ENCODE data around the gene NHERF1.

Gene NHERF1

DNA sequence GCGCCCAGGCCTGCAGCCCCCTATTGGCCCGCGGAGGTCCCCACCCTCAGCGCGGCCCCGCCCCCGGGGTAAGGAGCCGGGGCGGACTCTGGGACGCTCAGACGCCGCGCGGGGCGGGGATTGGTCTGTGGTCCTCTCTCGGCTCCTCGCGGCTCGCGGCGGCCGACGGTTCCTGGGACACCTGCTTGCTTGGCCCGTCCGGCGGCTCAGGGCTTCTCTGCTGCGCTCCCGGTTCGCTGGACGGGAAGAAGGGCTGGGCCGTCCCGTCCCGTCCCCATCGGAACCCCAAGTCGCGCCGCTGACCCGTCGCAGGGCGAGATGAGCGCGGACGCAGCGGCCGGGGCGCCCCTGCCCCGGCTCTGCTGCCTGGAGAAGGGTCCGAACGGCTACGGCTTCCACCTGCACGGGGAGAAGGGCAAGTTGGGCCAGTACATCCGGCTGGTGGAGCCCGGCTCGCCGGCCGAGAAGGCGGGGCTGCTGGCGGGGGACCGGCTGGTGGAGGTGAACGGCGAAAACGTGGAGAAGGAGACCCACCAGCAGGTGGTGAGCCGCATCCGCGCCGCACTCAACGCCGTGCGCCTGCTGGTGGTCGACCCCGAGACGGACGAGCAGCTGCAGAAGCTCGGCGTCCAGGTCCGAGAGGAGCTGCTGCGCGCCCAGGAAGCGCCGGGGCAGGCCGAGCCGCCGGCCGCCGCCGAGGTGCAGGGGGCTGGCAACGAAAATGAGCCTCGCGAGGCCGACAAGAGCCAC is at the start of gene NHERF1:
Gene NHERF1, plus strand, starts transcription at position 100 of the 750 bp plus-strand sequence. Its CDS starts 219 bp downstream, at position 319.
- DNase-seq (ENCODE audit: low read depth), result peak; percentile 79

DNA sequence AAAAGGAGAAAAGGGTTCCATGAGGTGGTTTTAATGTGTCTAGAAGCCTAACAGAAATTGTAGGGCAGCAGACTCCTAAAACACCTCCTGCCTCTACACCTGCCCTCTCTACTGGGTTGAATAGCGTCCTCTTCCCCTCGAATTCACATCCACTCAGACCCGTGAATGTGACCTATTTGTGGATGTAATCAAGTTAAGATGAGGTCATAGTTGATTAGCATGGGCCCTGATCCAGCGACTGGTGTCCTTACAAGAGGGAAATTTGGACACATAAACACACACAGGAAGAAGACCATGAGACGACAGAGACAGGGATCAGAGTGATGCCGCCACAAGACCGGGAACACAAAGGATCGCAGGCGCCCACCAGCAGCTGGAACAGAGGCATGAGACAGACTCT is 49.2 kb upstream of the NHERF1 start:
- no peak for DNase-seq (ENCODE audit: low read depth)

DNA sequence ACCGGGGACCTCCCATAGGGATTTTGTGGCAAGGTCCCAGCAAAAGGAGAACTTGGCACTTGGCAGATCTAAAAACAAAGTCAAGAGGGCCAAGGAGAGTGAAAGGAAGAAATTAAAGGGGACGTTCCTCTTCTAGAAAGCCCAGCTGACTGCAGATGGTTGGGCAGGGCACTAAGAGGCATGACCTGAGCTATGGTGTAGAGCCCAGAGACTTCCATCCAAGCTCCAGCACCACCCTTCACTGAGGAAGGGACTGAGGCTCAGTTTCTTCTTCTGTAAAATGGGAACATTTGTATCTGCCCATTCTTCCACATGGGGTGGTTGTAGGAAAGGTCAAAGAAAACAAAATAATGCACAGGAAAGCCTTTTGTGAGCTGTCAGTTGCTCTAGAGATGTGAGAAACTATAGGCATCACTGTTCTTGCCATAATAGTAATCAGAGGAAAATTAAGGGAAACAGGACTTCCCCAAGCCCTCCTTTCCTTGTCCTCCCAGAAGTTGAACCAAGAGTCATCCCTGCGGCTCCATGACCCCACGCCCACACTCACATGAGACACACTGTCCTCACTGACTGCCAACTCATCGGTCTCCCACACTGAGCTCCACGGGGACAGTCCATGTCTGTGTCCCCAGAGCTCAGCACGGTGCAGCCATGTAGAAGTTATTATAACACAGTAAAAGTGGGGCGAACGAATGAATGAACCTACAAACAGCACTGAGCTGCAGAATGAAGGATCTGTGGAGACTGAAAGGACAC is 46.1 kb upstream of the NHERF1 start:
- DNase-seq (ENCODE audit: low read depth), result no peak

DNA sequence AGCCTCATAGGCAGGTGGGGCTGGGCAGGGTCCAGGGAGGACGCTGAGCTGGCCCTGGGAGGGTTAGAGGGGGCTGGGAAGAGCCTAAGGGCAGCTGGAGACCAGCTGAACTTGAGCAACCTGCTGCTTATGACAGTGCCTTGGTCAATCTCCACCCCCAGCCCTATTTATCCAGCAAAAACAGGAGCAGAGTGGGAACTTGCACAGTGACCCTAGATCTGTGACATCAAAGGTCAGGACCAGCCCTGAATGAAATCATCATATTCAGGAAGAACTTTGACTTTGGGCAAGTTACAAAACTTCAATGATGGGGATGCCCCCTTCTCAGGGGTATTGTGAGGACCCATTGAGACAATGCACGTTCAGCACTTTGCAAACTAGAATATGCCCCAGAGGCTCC is 45.1 kb upstream of the NHERF1 start:
- no peak for DNase-seq (ENCODE audit: low read depth)

DNA sequence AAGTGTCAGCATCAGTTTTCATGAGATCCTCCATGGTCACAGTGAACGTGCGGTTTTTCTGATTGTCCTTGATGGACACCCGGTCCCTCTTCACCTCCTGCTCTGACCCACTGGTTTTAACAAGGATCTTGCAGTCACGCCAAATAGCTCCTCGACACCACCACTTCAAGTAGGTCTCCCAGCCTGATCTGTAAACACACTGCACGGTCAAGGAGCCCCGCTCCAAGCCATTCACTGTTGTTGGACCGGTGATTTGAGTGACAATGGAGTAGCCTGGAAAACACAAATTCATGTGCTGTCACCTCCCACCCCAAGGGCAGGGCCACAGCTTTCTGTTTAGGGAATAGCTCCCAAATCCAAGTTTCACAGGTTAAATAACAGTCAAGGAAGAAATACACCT is 43.9 kb upstream of the NHERF1 start:
- DNase-seq (ENCODE audit: low read depth), result no peak

DNA sequence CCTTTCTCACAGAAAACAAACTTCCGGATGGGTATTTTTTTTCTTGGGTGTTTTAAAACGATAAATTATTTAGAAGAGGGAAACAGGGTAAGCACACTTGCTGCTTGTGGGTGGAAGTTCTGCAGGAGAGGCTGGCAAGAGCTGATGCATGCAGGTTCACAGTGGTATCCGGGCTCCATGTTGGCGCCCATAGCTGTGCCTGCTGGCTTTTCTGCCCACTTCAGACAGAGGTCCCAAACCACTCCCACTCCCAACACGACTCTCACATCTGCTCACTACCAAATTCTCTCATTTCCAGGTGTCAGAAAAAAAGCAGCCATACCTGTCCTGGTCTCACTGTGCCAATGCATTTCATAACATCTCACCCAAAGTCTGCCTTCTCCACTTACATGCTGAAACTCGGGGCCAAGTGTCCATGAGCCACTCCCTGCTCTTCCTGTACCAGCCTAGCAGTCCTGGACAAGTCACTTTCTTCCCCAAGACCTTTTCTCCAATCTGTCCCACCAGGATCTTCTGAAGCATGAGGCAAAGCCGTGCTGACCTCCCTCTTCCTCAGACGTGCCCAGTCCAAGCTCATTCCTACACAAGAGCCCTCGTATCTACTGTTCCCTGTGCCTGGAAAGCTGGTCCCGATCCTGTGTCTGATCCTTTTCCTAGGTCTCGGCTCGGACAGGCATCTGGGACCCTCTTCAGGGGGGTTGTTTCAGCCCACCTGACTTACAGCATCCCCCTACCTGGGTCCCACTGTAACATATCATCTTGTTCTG is 37.2 kb upstream of the NHERF1 start:
- DNase-seq (ENCODE audit: low read depth), result no peak

DNA sequence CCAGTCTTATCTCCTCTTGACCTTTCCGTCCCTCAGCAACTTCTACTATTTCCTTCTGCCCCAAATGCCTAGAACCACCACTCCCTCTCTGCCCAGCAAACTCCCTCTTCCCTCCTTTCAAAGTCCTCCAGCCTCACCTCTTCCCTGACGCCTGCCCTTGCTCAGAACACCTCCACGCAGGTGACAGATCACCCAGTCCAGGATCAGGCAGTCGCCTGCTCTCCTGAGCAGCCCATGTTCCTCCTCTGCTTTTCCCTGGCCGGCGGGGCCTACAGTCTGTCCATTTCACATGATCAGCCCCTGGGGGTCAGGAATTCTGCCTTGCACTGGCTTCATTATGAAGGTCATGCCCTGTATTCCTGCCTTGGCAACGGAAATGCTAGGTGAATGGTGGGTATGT is 36.1 kb upstream of the NHERF1 start:
- DNase-seq (ENCODE audit: low read depth), result no peak

DNA sequence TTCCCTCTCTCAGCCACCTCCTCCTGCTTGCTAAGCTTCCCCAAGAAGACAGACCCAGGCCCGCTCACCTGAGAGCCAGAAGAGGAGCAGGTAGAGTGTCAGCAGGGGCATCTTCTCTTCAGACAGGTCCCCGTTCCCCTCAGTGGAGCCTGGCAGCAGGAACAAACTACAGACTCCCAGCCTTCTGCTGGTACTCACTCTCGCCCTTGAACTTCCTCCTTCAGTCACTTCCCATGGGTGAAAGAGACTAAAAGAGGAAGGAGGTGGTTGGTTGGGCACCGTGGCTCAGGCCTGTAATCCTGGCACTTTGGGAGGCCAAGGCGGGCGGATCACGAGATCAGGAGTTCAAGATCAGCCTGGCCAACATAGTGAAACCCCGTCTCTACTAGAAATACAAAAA is 35.7 kb upstream of the NHERF1 start, which contains the start of gene CD300LF:
Gene CD300LF, minus strand, starts transcription at position 168 of the 400 bp plus-strand sequence. Its CDS starts 57 bp downstream, at position 111.
- no peak for DNase-seq (ENCODE audit: low read depth)

DNA sequence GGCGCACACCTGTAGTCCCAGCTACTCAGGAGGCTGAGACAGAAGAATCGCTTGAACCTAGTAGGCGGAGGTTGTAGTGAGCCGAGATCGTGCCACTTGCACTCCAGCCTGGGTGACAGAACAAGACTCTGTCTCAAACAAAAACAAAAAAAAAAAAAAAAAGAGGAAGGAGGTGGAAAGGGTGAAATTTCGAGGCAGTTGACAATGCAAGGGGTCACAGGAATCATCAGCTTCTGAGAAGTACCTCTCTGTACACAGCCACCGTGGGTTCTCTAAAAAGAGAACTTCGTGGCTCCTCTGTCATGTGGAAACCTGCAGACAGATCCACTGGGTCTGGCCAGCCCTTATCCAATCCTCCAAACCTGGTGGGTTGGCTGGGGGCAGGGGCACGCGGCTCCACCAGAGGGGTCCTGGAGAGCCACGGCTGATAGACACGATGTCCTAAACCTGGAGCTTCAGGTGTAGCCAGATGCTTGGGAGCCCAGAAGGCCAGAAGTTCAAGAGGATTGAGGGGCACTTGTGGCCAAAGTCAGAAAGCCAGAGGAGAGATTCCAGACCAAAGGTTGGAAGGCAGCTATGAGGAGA is 35.2 kb upstream of the NHERF1 start:
- no peak for DNase-seq (ENCODE audit: low read depth)

DNA sequence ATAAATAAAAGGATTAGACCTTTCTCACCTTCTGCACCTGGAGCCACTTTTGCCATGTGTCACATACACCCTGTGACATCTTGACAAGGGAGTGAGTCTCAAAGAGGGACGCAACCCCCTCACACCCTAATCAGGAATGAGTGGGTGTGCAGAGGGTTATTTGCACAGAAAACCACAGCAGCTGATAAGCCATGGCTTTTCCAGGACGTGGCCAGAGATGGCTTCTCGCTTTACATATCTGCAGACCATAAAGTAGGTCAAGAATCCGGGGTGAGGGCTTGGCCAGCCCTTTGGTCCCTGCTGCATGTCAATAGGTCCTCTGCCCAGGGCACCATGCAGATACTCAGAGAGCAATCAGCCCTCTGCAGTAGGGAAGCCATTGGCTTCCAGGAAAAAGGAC is 33.3 kb upstream of the NHERF1 start:
- DNase-seq (ENCODE audit: low read depth), result no peak

DNA sequence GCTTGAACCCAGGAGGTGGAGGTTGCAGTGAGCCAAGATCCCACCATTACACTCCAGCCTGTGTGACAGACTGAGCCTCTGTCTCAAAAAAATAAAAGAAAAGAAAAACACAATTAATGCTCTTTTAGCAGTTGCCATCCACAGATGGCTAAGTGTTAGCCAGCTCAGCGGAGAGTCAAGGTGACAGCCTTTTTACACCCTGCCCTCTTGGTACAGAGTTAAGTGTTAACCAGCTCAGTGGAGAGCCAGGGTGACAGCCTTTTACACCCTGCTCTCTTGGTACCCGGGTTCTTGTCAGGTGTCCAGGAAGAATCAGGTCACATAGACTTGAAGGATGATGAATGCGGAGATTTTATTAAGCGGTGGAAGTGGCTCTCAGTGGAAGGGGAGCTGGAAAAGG is 27.9 kb upstream of the NHERF1 start:
- no peak for DNase-seq (ENCODE audit: low read depth)

DNA sequence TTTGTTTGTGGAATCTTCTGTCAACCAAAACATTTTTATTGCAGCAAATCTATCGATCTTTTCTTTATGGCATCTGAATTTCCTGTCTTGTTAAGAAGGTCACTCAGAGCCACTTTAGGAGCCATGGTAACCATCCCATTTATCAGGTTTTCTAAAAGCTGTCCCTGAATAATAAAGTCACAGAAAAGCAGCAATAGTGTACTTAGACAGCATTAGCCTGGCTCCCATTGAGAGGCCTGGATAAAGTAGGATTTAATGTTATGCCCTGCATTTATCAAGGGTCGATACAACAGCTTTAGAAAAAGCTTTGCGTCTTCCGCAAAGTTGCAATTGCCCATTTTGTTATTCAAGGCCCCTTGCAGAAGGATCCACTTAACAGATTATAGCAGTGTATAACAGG is 25.6 kb upstream of the NHERF1 start:
- DNase-seq (ENCODE audit: low read depth), result no peak

DNA sequence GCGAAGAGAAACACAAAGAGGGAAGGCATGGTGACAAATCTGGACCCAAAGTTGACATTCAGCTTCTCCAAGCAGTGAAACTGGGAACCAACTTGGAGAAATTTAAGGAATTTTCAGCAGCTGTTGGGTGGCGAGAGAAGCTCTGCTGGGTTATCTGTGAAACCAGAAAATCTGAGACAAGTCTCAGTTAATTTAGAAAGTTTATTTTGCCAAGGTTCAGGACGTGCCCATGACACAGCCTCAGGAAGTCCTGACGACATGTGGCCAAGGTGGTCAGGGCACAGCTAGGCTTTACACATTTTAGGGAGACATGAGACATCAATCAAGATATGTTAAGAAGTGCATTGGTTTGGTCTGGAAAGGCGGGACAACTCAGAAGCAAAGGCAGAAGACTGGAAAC is 24.5 kb upstream of the NHERF1 start:
- no peak for DNase-seq (ENCODE audit: low read depth)

DNA sequence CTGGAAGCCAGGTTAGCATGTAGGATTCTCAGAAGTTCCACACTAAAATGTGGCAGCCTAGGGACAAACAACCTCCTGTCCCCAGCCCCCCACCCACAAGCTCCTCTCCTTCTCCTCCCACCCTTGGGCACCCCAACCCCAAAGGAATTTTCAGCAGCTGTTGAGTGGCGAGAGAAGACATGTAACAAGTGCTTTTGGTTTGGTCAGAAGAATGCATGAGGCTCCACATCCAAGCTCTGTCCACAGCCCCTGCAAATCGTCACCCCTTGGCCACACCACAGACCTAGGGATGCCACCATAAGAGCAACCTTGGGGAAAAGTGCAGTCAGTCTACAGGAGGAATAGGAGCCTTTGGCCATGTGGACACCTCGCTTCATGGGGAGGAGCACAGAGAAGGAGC is 23.3 kb upstream of the NHERF1 start:
- DNase-seq (ENCODE audit: low read depth), result no peak

DNA sequence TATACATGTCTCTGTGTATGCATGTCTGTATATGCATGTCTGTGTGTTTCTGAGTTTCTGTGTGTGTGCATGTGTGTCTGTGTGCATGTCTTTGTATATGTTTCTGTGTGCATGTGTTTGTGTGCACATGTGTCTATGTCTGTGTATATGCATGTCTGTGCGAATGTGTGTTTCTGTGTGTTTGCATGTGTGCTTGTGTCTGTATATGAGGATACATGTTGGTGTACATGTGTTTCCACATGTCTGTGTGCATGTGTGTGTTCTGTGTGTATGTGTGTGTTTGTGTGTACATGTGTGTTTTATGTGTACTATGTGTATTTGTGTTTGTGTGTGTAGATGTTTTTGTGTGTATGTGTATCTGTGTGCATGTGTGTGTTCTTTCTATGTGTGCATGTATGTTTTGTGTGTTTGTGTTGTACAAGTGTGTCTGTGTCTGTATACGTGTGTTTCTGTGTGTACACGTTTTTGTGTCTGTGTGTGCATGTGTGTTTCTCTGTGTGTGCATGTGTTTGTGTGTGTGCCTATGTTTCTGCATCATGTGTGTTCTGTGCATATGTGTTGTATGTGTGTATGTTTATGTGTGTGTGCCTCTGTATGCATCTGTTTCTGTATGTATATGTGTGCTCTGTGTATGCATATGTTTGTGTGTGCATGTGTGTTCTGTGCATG is 20.3 kb upstream of the NHERF1 start:
- DNase-seq (ENCODE audit: low read depth), result no peak

DNA sequence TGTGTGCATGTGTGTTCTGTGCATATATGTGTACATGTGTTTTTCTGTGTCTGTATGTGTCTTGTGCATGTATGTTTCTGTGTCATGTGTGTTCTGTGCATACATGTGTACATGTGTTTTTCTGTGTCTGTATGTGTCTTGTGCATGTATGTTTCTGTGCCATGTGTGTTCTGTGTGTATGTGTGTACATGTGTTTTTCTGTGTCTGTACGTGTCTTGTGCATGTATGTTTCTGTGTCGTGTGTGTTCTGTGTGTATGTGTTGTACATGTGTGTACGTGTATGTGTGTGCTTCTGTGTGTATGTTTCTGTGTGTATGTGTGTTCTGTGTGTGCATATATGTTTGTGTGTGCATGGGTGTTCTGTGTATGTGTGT is 19.7 kb upstream of the NHERF1 start:
- DNase-seq (ENCODE audit: low read depth), result no peak

DNA sequence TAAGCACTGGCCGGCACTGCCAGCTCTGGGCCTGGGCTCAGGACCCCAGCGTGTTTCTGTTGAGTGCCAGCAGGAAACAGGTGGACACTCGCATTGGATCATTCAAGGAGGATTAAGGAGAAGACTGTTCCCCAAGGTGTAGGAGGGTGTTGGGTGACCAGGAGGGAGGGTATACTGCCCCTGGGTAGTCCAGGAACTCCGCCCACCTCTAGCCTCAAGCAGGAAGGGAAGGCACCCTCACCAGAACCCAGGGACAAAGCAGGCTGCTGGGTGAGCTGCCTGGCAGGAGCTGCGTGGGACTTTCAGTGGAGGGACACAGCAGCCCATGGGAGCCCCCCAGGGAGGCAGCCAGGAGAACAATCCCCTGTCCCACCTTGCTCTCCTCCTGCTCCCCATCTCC is 19.1 kb upstream of the NHERF1 start:
- DNase-seq (ENCODE audit: low read depth), result no peak

DNA sequence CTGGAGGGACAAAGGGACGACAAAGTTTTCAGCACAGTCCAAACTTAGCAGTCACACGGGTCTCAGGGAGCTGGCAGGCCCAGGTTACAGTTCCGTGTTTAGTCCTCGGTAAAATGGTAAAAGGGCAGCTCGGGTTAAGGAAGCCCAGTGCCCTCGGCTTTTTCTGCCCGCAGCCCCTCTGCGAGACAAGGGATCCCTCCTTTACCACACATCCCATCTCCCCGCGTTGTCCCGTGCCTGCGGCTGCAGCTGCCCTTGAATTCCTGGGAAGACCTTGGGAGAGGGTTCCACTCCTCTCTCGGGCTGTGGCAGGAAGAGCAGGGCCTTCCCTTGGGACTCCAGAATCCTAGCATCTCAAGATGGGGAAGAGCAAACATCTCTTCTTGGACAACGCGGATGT is 18.6 kb upstream of the NHERF1 start:
- no peak for DNase-seq (ENCODE audit: low read depth)

DNA sequence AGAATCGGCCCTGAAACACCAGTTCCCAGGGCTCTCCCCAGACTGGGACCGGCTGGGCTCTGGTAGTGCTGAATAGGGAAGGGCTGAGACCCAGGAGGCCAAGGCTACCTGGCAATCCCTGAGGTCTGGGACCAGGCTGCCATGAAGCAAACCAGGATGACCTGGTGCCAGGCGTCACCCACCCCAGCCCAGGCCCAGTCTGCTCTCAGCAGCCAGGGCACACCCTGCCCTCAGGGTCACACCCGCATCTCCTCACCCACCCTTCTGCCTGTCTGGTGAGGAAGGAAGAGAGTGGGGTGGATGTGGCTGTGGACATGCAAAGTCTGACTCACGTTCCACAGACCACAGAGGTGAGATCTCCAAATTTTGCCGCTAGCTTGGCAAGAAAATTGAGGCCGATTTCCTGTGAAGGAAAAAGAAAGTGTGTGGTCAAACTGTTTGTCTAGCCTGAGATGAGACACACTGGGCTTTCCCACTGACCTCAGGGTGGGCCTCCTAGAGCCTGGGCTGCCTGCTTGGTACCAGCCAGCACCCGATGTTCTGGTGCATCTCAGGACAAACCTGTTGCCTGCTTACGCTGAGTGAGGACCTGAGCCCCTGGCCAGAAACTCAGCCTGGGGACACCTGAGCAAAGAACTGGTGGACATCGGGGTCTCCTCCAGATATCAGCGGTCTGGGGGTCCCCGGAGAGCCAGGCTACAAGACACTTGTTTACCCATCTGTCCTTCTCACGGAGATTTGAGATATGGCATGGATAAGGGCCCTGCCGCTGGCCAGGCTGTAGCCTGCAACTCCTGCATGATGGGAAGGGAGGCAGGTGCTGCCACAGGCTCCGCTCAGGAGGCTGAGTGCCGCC is 17.7 kb upstream of the NHERF1 start:
- DNase-seq (ENCODE audit: low read depth), result peak; percentile 24

DNA sequence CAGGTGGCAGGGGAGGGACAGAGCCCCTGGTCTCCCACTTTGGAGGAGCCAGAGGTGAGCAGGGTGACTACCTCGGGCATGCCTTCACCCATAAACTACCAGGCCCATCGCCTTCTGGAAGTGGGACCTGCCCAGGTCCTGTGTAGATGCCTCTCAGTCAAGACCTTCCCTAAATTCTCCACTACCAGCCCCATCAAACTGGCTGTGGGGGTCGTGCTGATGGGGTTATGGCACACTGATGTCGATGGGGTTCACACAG is 17.2 kb upstream of the NHERF1 start:
- no peak for DNase-seq (ENCODE audit: low read depth)
